Fibroblast of pulmonary artery (primary cell): ENCODE data around the gene SPINT2.

ENCODE experiments used
- DNase-seq: peaks from one replicate; pipeline ENCODE4 v3.0.0-alpha.2; 2010; ENCODE audit warnings: low read depth
- H3K4me3 ChIP-seq: replicated peaks from 2 replicates; pipeline ENCODE4 v1.5.1; 2011; ENCODE audit warnings: low read depth, mild to moderate bottlenecking, control low read depth, low read length, moderate library complexity
- CTCF ChIP-seq: IDR thresholded peaks from 2 replicates; pipeline ENCODE4 v1.5.1; 2011; ENCODE audit warnings: mild to moderate bottlenecking, control low read depth, low read length, inconsistent platforms; ENCODE audit errors: missing control alignments

Gene SPINT2

DNA sequence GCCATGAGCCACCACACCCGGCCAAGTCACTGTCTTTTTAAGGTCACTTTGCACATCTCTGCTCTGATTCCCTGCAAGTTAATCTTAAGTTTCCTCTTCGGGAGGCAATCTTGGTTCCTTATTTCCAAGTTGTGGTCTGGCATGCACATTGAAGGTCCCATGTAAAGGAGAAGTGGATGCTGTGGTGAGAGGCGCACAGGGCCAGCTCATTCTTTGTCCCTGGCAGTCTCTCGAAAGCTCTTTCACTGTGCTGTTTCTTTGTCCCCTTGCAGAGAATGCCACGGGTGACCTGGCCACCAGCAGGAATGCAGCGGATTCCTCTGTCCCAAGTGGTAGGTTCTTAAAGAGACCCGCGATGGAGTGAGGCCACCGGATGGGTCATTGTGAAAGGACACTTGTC is 23.2 kb downstream of the SPINT2 start:
- DNase-seq, result no peak
- no peak for TF ChIP-seq CTCF
- no peak overlapping the region for H3K4me3 ChIP-seq

DNA sequence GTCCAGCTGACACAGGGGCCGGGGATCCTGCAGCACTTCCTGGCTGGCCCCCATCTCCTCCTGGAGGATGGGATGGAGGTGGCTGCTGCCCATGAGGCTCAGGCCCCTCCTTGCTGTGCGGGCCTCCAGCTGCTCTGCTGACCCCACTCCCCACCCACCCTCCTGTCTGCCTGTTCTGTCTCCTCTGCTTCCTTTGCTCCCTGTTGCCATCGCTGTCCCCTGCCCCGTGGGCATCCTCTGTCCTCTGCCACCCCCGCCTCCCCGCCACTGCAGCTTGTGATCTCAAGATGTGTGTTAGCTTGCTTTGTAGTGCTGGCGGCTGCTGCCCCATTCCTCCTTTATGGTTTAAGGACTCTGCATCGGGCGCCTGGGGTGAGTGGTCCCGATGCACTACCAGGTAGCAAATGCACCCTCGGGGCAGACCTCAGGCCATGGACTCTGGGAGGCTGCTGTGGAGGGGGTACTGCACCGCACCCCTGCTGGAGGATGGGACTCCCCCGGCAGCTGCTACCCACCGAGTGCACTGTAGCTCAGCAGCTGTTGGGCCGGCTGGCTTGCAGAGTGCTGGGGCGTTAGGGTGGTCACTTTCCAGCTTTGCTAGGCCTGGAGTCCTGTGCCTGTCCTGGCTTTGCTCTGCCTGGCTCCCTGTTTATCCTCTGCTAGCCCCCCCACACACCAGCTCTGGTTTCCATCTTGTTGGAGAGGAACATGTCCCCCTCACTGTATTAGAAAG is 23.9 kb downstream of the SPINT2 start:
- DNase-seq, result no peak
- no peak for TF ChIP-seq CTCF
- no peak overlapping the region for H3K4me3 ChIP-seq

GRCh38 chr19:38289955-38290354 is 25.6 kb downstream of the SPINT2 start:
- no peak for TF ChIP-seq CTCF
- H3K4me3 ChIP-seq, result no peak overlapping the region
- DNase-seq, result no peak

GRCh38 chr19:38290631-38291147 is 26.3 kb downstream of the SPINT2 start:
- DNase-seq, result peak; percentile 76
- H3K4me3 ChIP-seq, result no peak overlapping the region
- no peak for TF ChIP-seq CTCF

DNA sequence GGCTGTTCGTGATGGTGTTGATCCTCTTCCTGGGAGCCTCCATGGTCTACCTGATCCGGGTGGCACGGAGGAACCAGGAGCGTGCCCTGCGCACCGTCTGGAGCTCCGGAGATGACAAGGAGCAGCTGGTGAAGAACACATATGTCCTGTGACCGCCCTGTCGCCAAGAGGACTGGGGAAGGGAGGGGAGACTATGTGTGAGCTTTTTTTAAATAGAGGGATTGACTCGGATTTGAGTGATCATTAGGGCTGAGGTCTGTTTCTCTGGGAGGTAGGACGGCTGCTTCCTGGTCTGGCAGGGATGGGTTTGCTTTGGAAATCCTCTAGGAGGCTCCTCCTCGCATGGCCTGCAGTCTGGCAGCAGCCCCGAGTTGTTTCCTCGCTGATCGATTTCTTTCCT is 27.5 kb downstream of the SPINT2 start:
- no peak for TF ChIP-seq CTCF
- no peak for DNase-seq
- H3K4me3 ChIP-seq, result no peak overlapping the region

DNA sequence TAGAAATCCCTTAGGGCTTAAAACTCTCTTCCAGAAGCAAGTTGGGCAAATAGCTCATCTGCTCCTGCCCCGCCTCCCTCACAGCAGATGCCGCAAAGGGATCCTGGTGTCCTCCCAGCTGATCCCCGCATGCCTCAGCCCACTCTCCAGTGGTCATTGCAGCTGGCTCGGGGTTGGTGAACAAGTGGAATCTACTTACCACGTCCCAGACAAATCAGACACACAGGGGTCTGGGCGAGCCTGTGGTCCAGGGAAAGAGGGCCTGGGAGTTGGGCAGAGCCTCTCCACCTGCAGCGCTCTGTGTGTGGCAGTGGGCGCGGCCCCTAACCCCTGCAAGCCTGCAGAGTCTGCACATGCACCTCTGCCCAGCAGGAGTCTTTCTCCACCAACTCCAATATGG is 28.9 kb downstream of the SPINT2 start:
- TF ChIP-seq CTCF, result no peak
- no peak for DNase-seq
- H3K4me3 ChIP-seq, result no peak overlapping the region

GRCh38 chr19:38294090-38294489 is 29.7 kb downstream of the SPINT2 start:
- no peak for DNase-seq
- no peak overlapping the region for H3K4me3 ChIP-seq
- no peak for TF ChIP-seq CTCF
